ENCODE measurements around the gene POF1B. TPM values are rescaled to one million over a fixed set of nuclear protein-coding genes. Genes with fewer than 3 reads are reported as not detected.

The POF1B gene
- total RNA-seq, 1 experiment from 2014 or later, result 28.6 TPM

DNA sequence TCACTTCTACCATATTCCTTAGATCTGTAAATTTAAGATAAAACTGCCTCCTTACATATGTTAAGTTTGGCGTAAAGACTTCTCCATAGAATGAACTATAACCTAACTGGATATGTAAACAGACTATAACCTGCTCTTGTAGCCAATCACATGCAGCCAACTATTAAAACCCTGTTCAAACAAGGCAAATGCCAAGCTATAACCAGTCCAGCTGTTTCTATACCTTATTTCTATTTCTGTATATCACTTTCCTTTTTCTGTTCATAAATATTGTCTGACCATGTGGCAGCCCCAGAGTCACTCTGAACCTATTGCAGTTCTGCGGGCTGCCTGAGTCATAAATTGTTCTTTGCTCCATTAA, 12.4 kb upstream of the POF1B start:
- no peak overlapping the region for H3K27ac Mint-ChIP-seq (ENCODE audit: unreplicated experiment)
- H3K9me3 Mint-ChIP-seq (ENCODE audit: unreplicated experiment), result no peaks in the 10 kb centered on the region
- no peak overlapping the region for H3K4me3 ChIP-seq (ENCODE audit: low read depth, low read length)
- no TSS peak for BruUV-seq (replicated peaks)
- no peak for DNase-seq
- TF ChIP-seq, protein P1, sequence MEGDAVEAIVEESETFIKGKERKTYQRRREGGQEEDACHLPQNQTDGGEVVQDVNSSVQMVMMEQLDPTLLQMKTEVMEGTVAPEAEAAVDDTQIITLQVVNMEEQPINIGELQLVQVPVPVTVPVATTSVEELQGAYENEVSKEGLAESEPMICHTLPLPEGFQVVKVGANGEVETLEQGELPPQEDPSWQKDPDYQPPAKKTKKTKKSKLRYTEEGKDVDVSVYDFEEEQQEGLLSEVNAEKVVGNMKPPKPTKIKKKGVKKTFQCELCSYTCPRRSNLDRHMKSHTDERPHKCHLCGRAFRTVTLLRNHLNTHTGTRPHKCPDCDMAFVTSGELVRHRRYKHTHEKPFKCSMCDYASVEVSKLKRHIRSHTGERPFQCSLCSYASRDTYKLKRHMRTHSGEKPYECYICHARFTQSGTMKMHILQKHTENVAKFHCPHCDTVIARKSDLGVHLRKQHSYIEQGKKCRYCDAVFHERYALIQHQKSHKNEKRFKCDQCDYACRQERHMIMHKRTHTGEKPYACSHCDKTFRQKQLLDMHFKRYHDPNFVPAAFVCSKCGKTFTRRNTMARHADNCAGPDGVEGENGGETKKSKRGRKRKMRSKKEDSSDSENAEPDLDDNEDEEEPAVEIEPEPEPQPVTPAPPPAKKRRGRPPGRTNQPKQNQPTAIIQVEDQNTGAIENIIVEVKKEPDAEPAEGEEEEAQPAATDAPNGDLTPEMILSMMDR (IDR thresholded peaks at IDR 0.05; ENCODE audit: insufficient read depth in 1 of 2, low read depth in 1 of 2, low read length in 1 of 2, severe bottlenecking in 1 of 2, unreplicated experiment in 1 of 2), result no peak
- H3K36me3 ChIP-seq (ENCODE audit: control insufficient read depth, insufficient read depth, low read length), result no peaks in the 10 kb centered on the region
- POLR2A ChIA-PET, result no interaction called here
- H3K27me3 ChIP-seq (replicated peaks; ENCODE audit: control insufficient read depth, insufficient read depth, low read length), result no peaks in the 10 kb centered on the region
- no peaks in the 10 kb centered on the region for H3K27me3 Mint-ChIP-seq (ENCODE audit: insufficient read depth, unreplicated experiment)
- no peaks in the 10 kb centered on the region for H3K4me1 ChIP-seq
- CTCF ChIA-PET, result no interaction called here
- no peaks in the 10 kb centered on the region for H3K9me3 ChIP-seq
- H3K36me3 Mint-ChIP-seq (ENCODE audit: insufficient read depth, unreplicated experiment), result no peaks in the 10 kb centered on the region
- intact Hi-C loops (cut with micrococcal nuclease; ENCODE audit: unreplicated experiment), result no loop called here
- no peak overlapping the region for H3K4me3 Mint-ChIP-seq (ENCODE audit: unreplicated experiment)
- no peaks in the 10 kb centered on the region for H3K4me1 Mint-ChIP-seq (ENCODE audit: low read depth, unreplicated experiment)

GRCh38 chrX:85391185-85391877, 11.9 kb upstream of the POF1B start:
- Mint-ChIP-seq H3K27me3 (ENCODE audit: insufficient read depth, unreplicated experiment) (no peaks in the 10 kb centered on the region), H3K9me3 (ENCODE audit: unreplicated experiment) (no peaks in the 10 kb centered on the region), H3K36me3 (ENCODE audit: insufficient read depth, unreplicated experiment) (no peaks in the 10 kb centered on the region), H3K4me3 (ENCODE audit: unreplicated experiment) (no peak overlapping the region), H3K4me1 (ENCODE audit: low read depth, unreplicated experiment) (no peaks in the 10 kb centered on the region), H3K27ac (ENCODE audit: unreplicated experiment) (no peak overlapping the region)
- H3K4me3 ChIP-seq (ENCODE audit: low read depth, low read length), result no peak overlapping the region
- BruUV-seq (replicated peaks), result no TSS peak
- no peaks in the 10 kb centered on the region for H3K4me1 ChIP-seq
- H3K27me3 ChIP-seq (replicated peaks; ENCODE audit: control insufficient read depth, insufficient read depth, low read length), result no peaks in the 10 kb centered on the region
- TF ChIP-seq, protein P1 (IDR thresholded peaks at IDR 0.05; ENCODE audit: insufficient read depth in 1 of 2, low read depth in 1 of 2, low read length in 1 of 2, severe bottlenecking in 1 of 2, unreplicated experiment in 1 of 2), result no peak
- ChIA-PET CTCF (no interaction called here), POLR2A (no interaction called here)
- H3K36me3 ChIP-seq (ENCODE audit: control insufficient read depth, insufficient read depth, low read length), result no peaks in the 10 kb centered on the region
- H3K9me3 ChIP-seq, result no peaks in the 10 kb centered on the region
- intact Hi-C loops (cut with micrococcal nuclease; ENCODE audit: unreplicated experiment), result no loop called here
- DNase-seq, result no peak

- TF ChIP-seq, protein P1 (IDR thresholded peaks at IDR 0.05; ENCODE audit: insufficient read depth in 1 of 2, low read depth in 1 of 2, low read length in 1 of 2, severe bottlenecking in 1 of 2, unreplicated experiment in 1 of 2), result no peak
- no peaks in the 10 kb centered on the region for H3K4me1 Mint-ChIP-seq (ENCODE audit: low read depth, unreplicated experiment)
- BruUV-seq (replicated peaks), result no TSS peak
- intact Hi-C loops (cut with micrococcal nuclease; ENCODE audit: unreplicated experiment), result no loop called here
- no peak overlapping the region for H3K4me3 Mint-ChIP-seq (ENCODE audit: unreplicated experiment)
- no peaks in the 10 kb centered on the region for H3K27me3 Mint-ChIP-seq (ENCODE audit: insufficient read depth, unreplicated experiment)
- DNase-seq, result no peak
- peaks cover 8% of the 10 kb centered on the region for H3K36me3 Mint-ChIP-seq (ENCODE audit: insufficient read depth, unreplicated experiment)
- H3K4me3 ChIP-seq (ENCODE audit: low read depth, low read length), result no peak overlapping the region
- no peaks in the 10 kb centered on the region for H3K36me3 ChIP-seq (ENCODE audit: control insufficient read depth, insufficient read depth, low read length)
- no peaks in the 10 kb centered on the region for H3K9me3 ChIP-seq
- CTCF ChIA-PET, result no interaction called here
- POLR2A ChIA-PET, result no interaction called here
- no peak overlapping the region for H3K27ac Mint-ChIP-seq (ENCODE audit: unreplicated experiment)
- peaks cover 3% of the 10 kb centered on the region; the same call in 1 of the 2 replicates for H3K4me1 ChIP-seq
- no peaks in the 10 kb centered on the region for H3K9me3 Mint-ChIP-seq (ENCODE audit: unreplicated experiment)
- no peaks in the 10 kb centered on the region for H3K27me3 ChIP-seq (replicated peaks; ENCODE audit: control insufficient read depth, insufficient read depth, low read length)
Observed at GRCh38 chrX:85381602-85382001, 2.1 kb upstream of the POF1B start.
